Gastrocnemius medialis (tissue), 4 donors: ENCODE results near the gene CPLX4.

Source experiments
- POLR2A ChIP-seq, 2 donors: fragments of 450-650 bp; IDR thresholded peaks; one replicate each; pipeline ENCODE4 v1.6.1; 2017; ENCODE audit warnings: antibody characterized with exemption in 2 of 2, mild to moderate bottlenecking in 2 of 2, moderate library complexity in 2 of 2
- TF ChIP-seq, protein P1 (sequence below), 5 experiments: fragments of 450-650 bp in 3 of 5; fragments of 200-600 bp in 2 of 5; sonication (generic) in 2 of 5; IDR thresholded peaks in 4 of 5; conservative IDR thresholded peaks in 1 of 5; 1 replicate in 4 of 5; 2 replicates in 1 of 5; pipeline ENCODE4 v1.5.1; 2016 to 2019; ENCODE audit warnings: antibody characterized with exemption in 5 of 5, mild to moderate bottlenecking in 3 of 5, moderate library complexity in 3 of 5

DNA sequence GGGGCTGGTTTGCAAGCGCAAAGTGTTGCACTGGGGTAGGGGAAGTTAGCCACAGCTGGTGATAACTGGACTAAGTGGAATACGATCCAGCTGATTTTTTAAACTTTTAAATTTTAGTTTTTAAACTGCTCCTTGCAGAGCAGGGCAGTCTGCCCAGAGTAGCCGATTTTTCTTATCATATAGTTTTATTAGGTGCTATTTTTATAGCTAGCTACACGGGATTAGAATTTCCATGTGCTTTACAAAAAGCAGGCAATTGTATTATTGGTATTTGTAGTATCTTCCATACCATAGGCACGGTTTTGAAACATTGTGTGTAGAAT lies 9.6 kb downstream of the CPLX4 start:
- TF ChIP-seq, protein P1, sequence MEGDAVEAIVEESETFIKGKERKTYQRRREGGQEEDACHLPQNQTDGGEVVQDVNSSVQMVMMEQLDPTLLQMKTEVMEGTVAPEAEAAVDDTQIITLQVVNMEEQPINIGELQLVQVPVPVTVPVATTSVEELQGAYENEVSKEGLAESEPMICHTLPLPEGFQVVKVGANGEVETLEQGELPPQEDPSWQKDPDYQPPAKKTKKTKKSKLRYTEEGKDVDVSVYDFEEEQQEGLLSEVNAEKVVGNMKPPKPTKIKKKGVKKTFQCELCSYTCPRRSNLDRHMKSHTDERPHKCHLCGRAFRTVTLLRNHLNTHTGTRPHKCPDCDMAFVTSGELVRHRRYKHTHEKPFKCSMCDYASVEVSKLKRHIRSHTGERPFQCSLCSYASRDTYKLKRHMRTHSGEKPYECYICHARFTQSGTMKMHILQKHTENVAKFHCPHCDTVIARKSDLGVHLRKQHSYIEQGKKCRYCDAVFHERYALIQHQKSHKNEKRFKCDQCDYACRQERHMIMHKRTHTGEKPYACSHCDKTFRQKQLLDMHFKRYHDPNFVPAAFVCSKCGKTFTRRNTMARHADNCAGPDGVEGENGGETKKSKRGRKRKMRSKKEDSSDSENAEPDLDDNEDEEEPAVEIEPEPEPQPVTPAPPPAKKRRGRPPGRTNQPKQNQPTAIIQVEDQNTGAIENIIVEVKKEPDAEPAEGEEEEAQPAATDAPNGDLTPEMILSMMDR (IDR thresholded peaks at IDR 0.05 in 4 of 5, conservative IDR thresholded peaks at IDR 0.05 in 1 of 5) = no peak
- TF ChIP-seq POLR2A (IDR thresholded peaks at IDR 0.05) = no peak
